Endothelial cell of umbilical vein (primary cell): Measurements from ENCODE around the gene GULP1. TPM values are rescaled to one million over a fixed set of nuclear protein-coding genes. Genes with fewer than 3 reads are reported as not detected.

Experiments used
- BruUV-seq: library from RNA; stranded (reverse); fragments of 400-500 nt; replicated peaks from 2 replicates; lab custom pipeline; 2021; lab: Mats Ljungman, UMichigan
- CTCF ChIA-PET: fragments of 300-600, 350-600 bp; sonication (Branson Sonifier 250); formaldehyde crosslinking; loops from one replicate; lab custom pipeline; 2021; ENCODE audit warnings: antibody characterized with exemption, inconsistent platforms; lab: Charles Lee
- POLR2A ChIA-PET: fragments of 300-600, 350-600 bp; sonication (Branson Sonifier 250); formaldehyde crosslinking; loops from one replicate; lab custom pipeline; 2021; ENCODE audit warnings: antibody characterized with exemption, inconsistent platforms; lab: Charles Lee
- DNase-seq: peaks from one replicate; pipeline ENCODE4 v3.0.0-alpha.2; 2011; ENCODE audit warnings: low read depth, low spot score
- FAIRE-seq: peaks from 2 replicates; lab custom pipeline; 2011; peaks lifted over from hg19 to GRCh38; lab: Jason Lieb, UNC
- H2AFZ ChIP-seq: 2 replicates; pipeline ENCODE4 v1.6.0; 2012; ENCODE audit warnings: low read depth, low read length, control low read depth, inconsistent platforms
- H3K27ac ChIP-seq: 2 replicates; pipeline ENCODE4 v1.5.1; 2011; ENCODE audit warnings: low read depth, mild to moderate bottlenecking, control low read depth, low read length, moderate library complexity; ENCODE audit not compliant: insufficient read depth
- H3K27me3 ChIP-seq, 2 experiments: 2 replicates each; pipeline versions ENCODE4 v1.6.0 to v1.6.1; 2011; ENCODE audit warnings: low read length in 2 of 2, mixed read lengths in 1 of 2; ENCODE audit not compliant: control insufficient read depth in 2 of 2, insufficient read depth in 2 of 2
- H3K36me3 ChIP-seq, 2 experiments: 2 replicates in 1 of 2; 3 replicates in 1 of 2; pipeline ENCODE4 v1.5.1; 2011; ENCODE audit warnings: low read length in 2 of 2, mild to moderate bottlenecking in 1 of 2, moderate library complexity in 1 of 2; ENCODE audit not compliant: control insufficient read depth in 2 of 2, insufficient read depth in 2 of 2; ENCODE audit errors: extremely low read depth in 1 of 2
- H3K4me1 ChIP-seq: 3 replicates; pipeline ENCODE4 v1.5.1; 2011; ENCODE audit warnings: mild to moderate bottlenecking, low read length; ENCODE audit not compliant: control insufficient read depth, insufficient read depth; ENCODE audit errors: extremely low read depth
- H3K4me2 ChIP-seq: 2 replicates; pipeline ENCODE4 v1.6.1; 2011; ENCODE audit warnings: low read length, control low read depth, mixed read lengths; ENCODE audit not compliant: insufficient read depth
- H3K4me3 ChIP-seq, 3 experiments: fragments of 200-600 bp in 1 of 3; sonication (generic), shearing (Covaris generic) in 1 of 3; replicated peaks in 1 of 3; 2 replicates each; pipeline ENCODE4 v1.5.1; 2011 to 2016; ENCODE audit warnings: control low read depth in 3 of 3, low read length in 3 of 3, mild to moderate bottlenecking in 2 of 3, inconsistent platforms in 1 of 3, low read depth in 1 of 3, moderate library complexity in 1 of 3; ENCODE audit not compliant: insufficient read depth in 1 of 3
- H3K79me2 ChIP-seq: 2 replicates; pipeline ENCODE4 v1.6.0; 2012; ENCODE audit warnings: low read length, inconsistent platforms; ENCODE audit not compliant: control insufficient read depth, insufficient read depth
- H3K9ac ChIP-seq: replicated peaks from 2 replicates; pipeline ENCODE3; 2011; ENCODE audit warnings: low read length, control low read depth; ENCODE audit not compliant: insufficient read depth; ENCODE audit errors: extremely low read depth
- H3K9me1 ChIP-seq: replicated peaks from 3 replicates; pipeline ENCODE4 v1.6.0; 2011; ENCODE audit warnings: mild to moderate bottlenecking, low read length; ENCODE audit not compliant: control insufficient read depth, insufficient read depth; ENCODE audit errors: extremely low read depth
- H3K9me3 ChIP-seq: replicated peaks from 2 replicates; pipeline ENCODE4 v1.5.1; 2012; ENCODE audit warnings: low read length, inconsistent platforms; ENCODE audit not compliant: control insufficient read depth, insufficient read depth
- H4K20me1 ChIP-seq: replicated peaks from 2 replicates; pipeline ENCODE3; 2011; ENCODE audit warnings: mild to moderate bottlenecking, low read length; ENCODE audit not compliant: control insufficient read depth, insufficient read depth; ENCODE audit errors: extremely low read depth
- EZH2 ChIP-seq: IDR thresholded peaks from 2 replicates; pipeline ENCODE4 v1.6.1; 2012; ENCODE audit warnings: borderline replicate concordance, low read depth, mild to moderate bottlenecking, moderate library complexity, low read length, inconsistent platforms; ENCODE audit not compliant: severe bottlenecking
- FOS ChIP-seq: IDR thresholded peaks from 2 replicates; pipeline ENCODE4 v1.6.1; 2011; ENCODE audit warnings: mild to moderate bottlenecking, low read length, moderate library complexity, borderline replicate concordance; ENCODE audit not compliant: insufficient read depth
- GATA2 ChIP-seq: IDR thresholded peaks from 2 replicates; pipeline ENCODE4 v1.7.0; 2011; ENCODE audit warnings: low read depth, mild to moderate bottlenecking, moderate library complexity, mixed read lengths, low read length; ENCODE audit not compliant: insufficient read length, insufficient read depth
- JUN ChIP-seq: IDR thresholded peaks from 2 replicates; pipeline ENCODE4 v1.6.1; 2011; ENCODE audit warnings: borderline replicate concordance, low read depth; ENCODE audit not compliant: insufficient read length, insufficient read depth
- MYC ChIP-seq: IDR thresholded peaks from one replicate; pipeline ENCODE4 v1.6.1; 2011; ENCODE audit warnings: mild to moderate bottlenecking, low read depth, low read length
- POLR2A ChIP-seq: IDR thresholded peaks from 2 replicates; pipeline ENCODE4 v1.6.1; 2012; ENCODE audit warnings: low read depth, mild to moderate bottlenecking, control low read depth, low read length
- POLR2AphosphoS5 ChIP-seq: IDR thresholded peaks from 2 replicates; pipeline ENCODE4 v1.6.1; 2012; ENCODE audit warnings: low read depth, mild to moderate bottlenecking, control low read depth, low read length, moderate library complexity; ENCODE audit not compliant: insufficient read depth
- dilution Hi-C: fragments of 300-500 bp; cut with MboI; formaldehyde crosslinking; loops from one replicate; pipeline ENCODE4 v1.15.0; 2019; ENCODE audit warnings: low sequenced_read_pairs; ENCODE audit not compliant: extremely low pct_ligation_motif_present
- intact Hi-C: fragments of 100-400 bp; cut with micrococcal nuclease; formaldehyde crosslinking; loops from one replicate; pipeline ENCODE4 v1.10.0; 2022
- polyA plus RNA-seq, 4 experiments: library from polyadenylated mRNA; depleted of rRNA in 3 of 4; stranded (reverse) in 3 of 4; unstranded in 1 of 4; fragments of >200 nt; gene quantifications; 2 replicates each; pipeline versions ENCODE4 v1.2.1 to v1.2.3, GENCODE V29; 2011 to 2012; ENCODE audit warnings: missing spikeins in 1 of 4
- total RNA-seq: library from RNA; stranded (reverse); gene quantifications from 2 replicates; pipeline ENCODE4 v1.2.3, GENCODE V29; 2021
- TF ChIP-seq, protein P1 (sequence below): IDR thresholded peaks from 2 replicates; pipeline ENCODE4 v1.6.1; 2011; ENCODE audit not compliant: insufficient read depth, insufficient read length
- TF ChIP-seq, protein P2 (sequence below), 2 donors: IDR thresholded peaks; 1 replicate in 1 of 2; 2 replicates in 1 of 2; pipeline ENCODE4 v1.5.1; 2011; ENCODE audit warnings: low read length in 2 of 2, mild to moderate bottlenecking in 2 of 2, moderate library complexity in 2 of 2, control low read depth in 1 of 2, inconsistent platforms in 1 of 2, low read depth in 1 of 2; ENCODE audit not compliant: insufficient read depth in 1 of 2; ENCODE audit errors: extremely low read depth in 1 of 2

Gene GULP1
- total and polyA plus RNA-seq, 2 donors (not counting 3 experiments of a cell fraction or from before 2014, with no cell fraction given): 24.4 to 53.8 TPM

DNA sequence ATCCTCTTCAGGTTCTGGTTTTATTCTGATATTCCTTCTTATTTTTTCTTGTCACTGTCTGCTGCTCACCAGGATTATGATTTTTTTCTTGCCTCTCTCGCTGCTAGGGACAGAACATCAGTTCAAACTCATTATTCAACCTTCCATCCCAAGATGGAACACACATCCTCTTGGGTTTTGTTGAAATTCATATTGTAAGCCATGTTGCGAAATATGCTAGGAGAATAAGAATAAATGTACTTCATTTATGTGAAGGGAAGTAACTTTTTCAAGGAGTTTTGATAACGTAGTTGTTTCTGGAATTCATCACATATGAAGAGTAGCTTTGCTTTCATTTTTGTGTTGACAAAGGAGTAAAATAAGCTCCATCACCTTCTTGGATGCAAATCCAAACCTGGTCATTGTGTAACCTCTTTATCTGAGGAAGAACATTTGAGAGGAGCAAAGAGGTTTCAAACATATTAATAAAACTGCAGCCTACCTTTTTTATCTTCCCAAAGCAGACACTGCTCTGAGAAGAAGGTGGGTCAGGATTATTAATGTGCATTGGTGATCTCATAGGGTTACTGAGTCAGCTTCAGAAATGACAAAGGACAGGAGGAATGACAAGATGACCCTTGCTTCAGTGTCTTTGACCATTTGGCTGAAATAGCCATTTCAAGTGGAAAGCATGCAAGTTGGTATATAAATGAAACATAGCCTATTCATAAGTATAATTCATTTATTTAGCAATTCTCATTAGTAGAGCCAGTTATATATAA lies 280.0 kb downstream of the GULP1 start:
- Histone ChIP-seq H3K36me3 (no peaks in the 10 kb centered on the region), H2AFZ (no peak overlapping the region), H4K20me1 (no peaks in the 10 kb centered on the region), H3K27me3 (no peaks in the 10 kb centered on the region), H3K9me3 (no peaks in the 10 kb centered on the region), H3K4me2 (no peak overlapping the region), H3K9ac (no peak overlapping the region), H3K4me1 (no peaks in the 10 kb centered on the region), H3K4me3 (no peak overlapping the region), H3K9me1 (no peaks in the 10 kb centered on the region), H3K27ac (no peak overlapping the region), H3K79me2 (no peaks in the 10 kb centered on the region)
- no TSS peak for BruUV-seq
- POLR2A ChIA-PET: no interaction called here
- dilution Hi-C loops: no loop called here
- FAIRE-seq: no peak
- intact Hi-C loops: no loop called here
- CTCF ChIA-PET: interaction anchor here (1.5 kb wide), 1 partner anchor 40 kb away, joined by 4 read pairs; no protein-coding TSS in a partner anchor
- no peak for TF ChIP-seq POLR2A
- TF ChIP-seq GATA2: no peak
- TF ChIP-seq, protein P1, sequence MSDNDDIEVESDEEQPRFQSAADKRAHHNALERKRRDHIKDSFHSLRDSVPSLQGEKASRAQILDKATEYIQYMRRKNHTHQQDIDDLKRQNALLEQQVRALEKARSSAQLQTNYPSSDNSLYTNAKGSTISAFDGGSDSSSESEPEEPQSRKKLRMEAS: no peak
- TF ChIP-seq MYC: no peak
- no peak for TF ChIP-seq EZH2
- TF ChIP-seq FOS: no peak
- TF ChIP-seq, protein P2, sequence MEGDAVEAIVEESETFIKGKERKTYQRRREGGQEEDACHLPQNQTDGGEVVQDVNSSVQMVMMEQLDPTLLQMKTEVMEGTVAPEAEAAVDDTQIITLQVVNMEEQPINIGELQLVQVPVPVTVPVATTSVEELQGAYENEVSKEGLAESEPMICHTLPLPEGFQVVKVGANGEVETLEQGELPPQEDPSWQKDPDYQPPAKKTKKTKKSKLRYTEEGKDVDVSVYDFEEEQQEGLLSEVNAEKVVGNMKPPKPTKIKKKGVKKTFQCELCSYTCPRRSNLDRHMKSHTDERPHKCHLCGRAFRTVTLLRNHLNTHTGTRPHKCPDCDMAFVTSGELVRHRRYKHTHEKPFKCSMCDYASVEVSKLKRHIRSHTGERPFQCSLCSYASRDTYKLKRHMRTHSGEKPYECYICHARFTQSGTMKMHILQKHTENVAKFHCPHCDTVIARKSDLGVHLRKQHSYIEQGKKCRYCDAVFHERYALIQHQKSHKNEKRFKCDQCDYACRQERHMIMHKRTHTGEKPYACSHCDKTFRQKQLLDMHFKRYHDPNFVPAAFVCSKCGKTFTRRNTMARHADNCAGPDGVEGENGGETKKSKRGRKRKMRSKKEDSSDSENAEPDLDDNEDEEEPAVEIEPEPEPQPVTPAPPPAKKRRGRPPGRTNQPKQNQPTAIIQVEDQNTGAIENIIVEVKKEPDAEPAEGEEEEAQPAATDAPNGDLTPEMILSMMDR (IDR thresholded peaks at IDR 0.05; ENCODE audit: extremely low read depth in 1 of 2, insufficient read depth in 1 of 2, low read depth in 1 of 2, low read length in 2 of 2): no peak
- TF ChIP-seq JUN: no peak
- TF ChIP-seq POLR2AphosphoS5: no peak
- no peak for DNase-seq
